GM12892 (cell line): ENCODE data around the gene PLXNB1.

ENCODE experiments used
- DNase-seq: peaks from one replicate; pipeline ENCODE4 v3.0.0; 2011; ENCODE audit not compliant: insufficient read length
- FAIRE-seq: peaks from 2 replicates; lab custom pipeline; 2011; peaks lifted over from hg19 to GRCh38; lab: Jason Lieb, UNC
- POLR2A ChIP-seq: IDR thresholded peaks from 2 replicates; pipeline ENCODE4 v1.6.1; 2011; ENCODE audit warnings: low read depth, low read length, control low read depth
- POLR2AphosphoS5 ChIP-seq: IDR thresholded peaks from 2 replicates; pipeline ENCODE4 v1.6.1; 2011; ENCODE audit warnings: low read depth, low read length, control low read depth
- TAF1 ChIP-seq: IDR thresholded peaks from 2 replicates; pipeline ENCODE4 v1.6.1; 2011; ENCODE audit warnings: low read depth, mild to moderate bottlenecking, control low read depth, low read length, borderline replicate concordance

The PLXNB1 gene

DNA sequence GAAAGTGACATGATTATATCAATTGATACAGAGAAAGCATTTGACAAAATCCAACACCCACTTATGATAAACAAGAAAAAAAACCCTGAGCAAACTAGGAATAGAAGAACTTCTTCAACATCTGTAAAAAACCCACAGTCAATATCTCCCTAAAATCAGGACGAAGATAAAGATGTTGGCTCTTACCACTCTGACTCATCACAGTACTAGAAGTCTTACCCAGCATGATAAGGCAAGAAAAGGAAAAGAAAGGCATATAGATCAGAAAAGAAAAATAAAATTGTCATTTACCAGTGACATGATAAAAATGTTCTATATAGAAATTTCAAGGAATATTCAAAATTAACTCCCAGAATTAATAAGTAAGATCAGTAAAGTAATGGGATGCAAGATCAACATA is 65.0 kb downstream of the PLXNB1 start:
- DNase-seq (no peak), FAIRE-seq (no peak)
- TF ChIP-seq POLR2AphosphoS5 (no peak), TAF1 (no peak), POLR2A (no peak)

DNA sequence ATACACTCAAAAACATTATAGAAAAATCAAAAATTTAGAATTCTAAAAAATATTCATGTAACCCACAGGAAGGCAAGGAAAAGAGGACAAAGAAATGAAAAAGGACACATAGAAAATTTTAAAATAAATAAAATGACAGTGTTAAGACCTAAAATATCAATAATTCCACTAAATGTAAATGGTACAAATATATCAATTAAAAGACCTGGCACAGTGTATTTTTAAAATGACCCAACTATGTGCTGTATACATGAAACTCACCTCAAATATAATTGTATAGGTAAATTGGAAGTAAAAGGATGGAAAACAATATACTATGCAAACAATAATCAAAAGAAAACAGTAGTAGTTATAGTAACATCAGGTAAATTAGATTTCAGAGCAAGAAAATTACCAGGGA is 68.0 kb downstream of the PLXNB1 start:
- no peak for FAIRE-seq

DNA sequence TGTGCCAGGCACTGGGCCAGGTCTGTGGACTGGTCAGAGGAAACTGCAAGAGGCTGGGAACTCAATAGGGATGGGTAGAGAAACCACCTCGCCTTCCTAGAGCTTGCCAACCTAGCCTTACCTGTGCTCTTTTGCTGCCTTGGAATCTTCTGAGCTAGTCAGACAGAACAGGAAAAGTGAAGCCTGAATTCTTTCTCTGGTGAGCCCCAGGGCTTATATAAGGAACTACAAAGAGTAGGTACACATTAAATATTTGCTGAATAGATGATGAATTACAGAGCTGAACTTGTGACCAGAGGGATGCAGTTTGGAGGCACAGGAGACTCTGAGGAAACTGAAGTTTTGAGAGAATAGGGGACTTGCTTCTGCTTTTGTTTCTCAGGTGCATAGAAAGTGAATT is 73.5 kb downstream of the PLXNB1 start:
- no peak for FAIRE-seq
- no peak for DNase-seq
- no peak for TF ChIP-seq POLR2AphosphoS5
- no peak for TF ChIP-seq TAF1
- TF ChIP-seq POLR2A: no peak

More for the DNA sequence above, 68.0 kb downstream of the PLXNB1 start:
- no peak for TF ChIP-seq POLR2AphosphoS5
- TF ChIP-seq TAF1: no peak
- no peak for DNase-seq

DNA sequence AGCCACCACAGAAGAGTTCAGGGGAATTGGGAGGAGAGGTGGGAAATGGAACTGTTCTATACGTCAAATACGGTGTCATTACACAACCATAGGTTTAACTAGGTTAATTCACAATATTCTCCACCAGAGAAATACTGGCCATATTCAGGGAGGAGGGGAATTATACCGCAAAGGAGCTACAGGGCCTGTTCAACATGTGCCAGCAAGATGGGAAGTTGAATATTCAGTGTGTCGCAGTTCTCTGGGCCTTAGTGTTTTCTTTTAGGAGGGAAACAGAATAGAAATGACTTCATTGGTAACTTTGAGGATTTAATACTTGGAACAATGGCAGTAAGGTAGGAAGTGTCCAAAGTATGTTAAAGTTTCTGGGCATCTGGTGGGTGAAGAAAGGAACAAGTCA is 75.9 kb downstream of the PLXNB1 start:
- DNase-seq (no peak), FAIRE-seq (no peak)
- TF ChIP-seq POLR2A (no peak), POLR2AphosphoS5 (no peak), TAF1 (no peak)
